ENCODE data around the gene KDM7A. TPM values are rescaled to one million over a fixed set of nuclear protein-coding genes. Genes with fewer than 3 reads are reported as not detected.

Gene KDM7A
- total RNA-seq, 1 experiment from 2014 or later: 11.7 TPM

DNA sequence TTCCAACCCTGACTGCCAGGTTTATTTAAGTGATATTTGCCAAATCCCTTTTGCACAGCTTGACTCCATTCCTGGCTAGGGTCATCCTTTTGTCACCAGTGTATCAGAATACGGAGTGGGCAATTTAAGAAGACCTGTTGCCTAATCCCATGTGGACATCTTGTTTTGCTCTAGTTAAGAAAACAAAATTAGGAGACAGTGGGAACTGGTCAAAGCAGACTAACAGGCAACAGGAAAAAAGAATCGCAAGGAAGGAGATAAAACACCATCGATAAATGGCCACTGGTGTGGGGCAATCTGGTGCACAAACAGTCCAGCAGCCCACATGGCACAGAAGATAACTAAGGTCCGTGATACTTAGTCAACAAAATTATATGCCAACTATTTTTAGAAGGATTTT lies 21.4 kb downstream of the KDM7A start:
- H3K27ac ChIP-seq (ENCODE audit: low read depth, low read length, poor library complexity, severe bottlenecking): no peak overlapping the region
- CTCF ChIA-PET: no interaction called here

DNA sequence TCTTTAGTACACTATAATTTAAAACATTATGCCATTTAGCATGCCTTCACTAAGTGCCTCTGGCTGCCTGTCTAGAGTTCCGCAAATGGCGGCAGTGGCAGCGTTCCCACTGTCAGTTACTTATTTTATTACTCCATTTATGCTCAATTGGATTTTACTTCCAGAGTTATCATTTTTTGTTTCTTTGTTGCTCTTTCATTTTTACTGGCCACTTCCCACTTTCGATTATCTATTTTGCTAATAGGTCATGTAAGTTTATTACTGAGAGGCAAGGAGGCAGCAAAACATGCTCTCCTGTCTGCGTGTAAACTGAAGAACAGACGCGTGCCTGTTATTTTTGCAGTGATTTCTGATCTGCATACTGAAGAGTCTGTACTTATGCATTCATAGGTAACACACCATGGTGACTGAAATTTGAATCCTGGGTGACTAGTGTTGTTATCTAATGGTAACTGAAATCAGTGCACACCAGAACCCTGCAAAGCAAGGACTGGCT lies 23.1 kb downstream of the KDM7A start:
- Histone ChIP-seq H3K4me3 (ENCODE audit: low read depth, low read length, poor library complexity, severe bottlenecking) (no peak overlapping the region), H3K36me3 (ENCODE audit: insufficient read depth, low read length, poor library complexity, severe bottlenecking) (no peaks in the 10 kb centered on the region), H3K9me3 (ENCODE audit: low read depth, low read length, poor library complexity, severe bottlenecking) (no peaks in the 10 kb centered on the region), H3K27ac (ENCODE audit: low read depth, low read length, poor library complexity, severe bottlenecking) (no peak overlapping the region), H3K4me1 (ENCODE audit: insufficient read depth, low read length, poor library complexity, severe bottlenecking) (no peaks in the 10 kb centered on the region), H3K27me3 (replicated peaks; ENCODE audit: insufficient read depth, low read depth, low read length, poor library complexity) (no peaks in the 10 kb centered on the region)
- no TSS peak for BruUV-seq (replicated peaks)
- intact Hi-C loops (cut with micrococcal nuclease; ENCODE audit: unreplicated experiment): no loop called here
- ChIA-PET CTCF (interaction anchor here (0.6 kb wide), 1 partner anchor 712 kb away, joined by 9 read pairs; no protein-coding TSS in a partner anchor), POLR2A (ENCODE audit: low non-redundant PET) (no interaction called here)
- DNase-seq (ENCODE audit: low spot score): no peak
- TF ChIP-seq CTCF (conservative IDR thresholded peaks at IDR 0.05; ENCODE audit: low read depth, low read length): no peak
- no peak for TF ChIP-seq EZH2 (IDR thresholded peaks at IDR 0.05; ENCODE audit: borderline replicate concordance, low read depth, low read length, poor library complexity, severe bottlenecking)

More for the DNA sequence above, 21.4 kb downstream of the KDM7A start:
- no peaks in the 10 kb centered on the region for H3K9me3 ChIP-seq (ENCODE audit: low read depth, low read length, poor library complexity, severe bottlenecking)
- no peaks in the 10 kb centered on the region for H3K36me3 ChIP-seq (ENCODE audit: insufficient read depth, low read length, poor library complexity, severe bottlenecking)
- no peak for TF ChIP-seq EZH2 (IDR thresholded peaks at IDR 0.05; ENCODE audit: borderline replicate concordance, low read depth, low read length, poor library complexity, severe bottlenecking)
- no peak for TF ChIP-seq CTCF (conservative IDR thresholded peaks at IDR 0.05; ENCODE audit: low read depth, low read length)
- H3K27me3 ChIP-seq (replicated peaks; ENCODE audit: insufficient read depth, low read depth, low read length, poor library complexity): no peaks in the 10 kb centered on the region
- H3K4me1 ChIP-seq (ENCODE audit: insufficient read depth, low read length, poor library complexity, severe bottlenecking): no peaks in the 10 kb centered on the region
- BruUV-seq (replicated peaks): no TSS peak
- intact Hi-C loops (cut with micrococcal nuclease; ENCODE audit: unreplicated experiment): no loop called here
- H3K4me3 ChIP-seq (ENCODE audit: low read depth, low read length, poor library complexity, severe bottlenecking): no peak overlapping the region
- no peak for DNase-seq (ENCODE audit: low spot score)
- POLR2A ChIA-PET (ENCODE audit: low non-redundant PET): no interaction called here

- no peak overlapping the region for H3K27ac ChIP-seq (ENCODE audit: low read depth, low read length, poor library complexity, severe bottlenecking)
- DNase-seq (ENCODE audit: low spot score): no peak
- H3K4me1 ChIP-seq (ENCODE audit: insufficient read depth, low read length, poor library complexity, severe bottlenecking): no peaks in the 10 kb centered on the region
- H3K27me3 ChIP-seq (replicated peaks; ENCODE audit: insufficient read depth, low read depth, low read length, poor library complexity): no peaks in the 10 kb centered on the region
- intact Hi-C loops (cut with micrococcal nuclease; ENCODE audit: unreplicated experiment): no loop called here
- CTCF ChIA-PET: interaction anchor here (0.6 kb wide), 1 partner anchor 180 kb away, joined by 7 read pairs; no protein-coding TSS in a partner anchor
- no peaks in the 10 kb centered on the region for H3K9me3 ChIP-seq (ENCODE audit: low read depth, low read length, poor library complexity, severe bottlenecking)
- H3K4me3 ChIP-seq (ENCODE audit: low read depth, low read length, poor library complexity, severe bottlenecking): no peak overlapping the region
- POLR2A ChIA-PET (ENCODE audit: low non-redundant PET): no interaction called here
- no peak for TF ChIP-seq CTCF (conservative IDR thresholded peaks at IDR 0.05; ENCODE audit: low read depth, low read length)
- no peak for TF ChIP-seq EZH2 (IDR thresholded peaks at IDR 0.05; ENCODE audit: borderline replicate concordance, low read depth, low read length, poor library complexity, severe bottlenecking)
- H3K36me3 ChIP-seq (ENCODE audit: insufficient read depth, low read length, poor library complexity, severe bottlenecking): no peaks in the 10 kb centered on the region
- no TSS peak for BruUV-seq (replicated peaks)
These were observed 30.2 kb downstream of the KDM7A start for GRCh38 chr7:140146574-140146973.
